NCI-H2171 (cell line): ENCODE results near the gene ZC3H7A.
"Not testable (repeated sequence)": the region's sequence is repeated elsewhere in the genome, so short reads cannot be mapped to it uniquely, and the experiment has no call there.

Experiments used
- DNase-seq: peaks from one replicate; lab custom pipeline; 2025; lab: John Stamatoyannopoulos, UW

The ZC3H7A gene

DNA sequence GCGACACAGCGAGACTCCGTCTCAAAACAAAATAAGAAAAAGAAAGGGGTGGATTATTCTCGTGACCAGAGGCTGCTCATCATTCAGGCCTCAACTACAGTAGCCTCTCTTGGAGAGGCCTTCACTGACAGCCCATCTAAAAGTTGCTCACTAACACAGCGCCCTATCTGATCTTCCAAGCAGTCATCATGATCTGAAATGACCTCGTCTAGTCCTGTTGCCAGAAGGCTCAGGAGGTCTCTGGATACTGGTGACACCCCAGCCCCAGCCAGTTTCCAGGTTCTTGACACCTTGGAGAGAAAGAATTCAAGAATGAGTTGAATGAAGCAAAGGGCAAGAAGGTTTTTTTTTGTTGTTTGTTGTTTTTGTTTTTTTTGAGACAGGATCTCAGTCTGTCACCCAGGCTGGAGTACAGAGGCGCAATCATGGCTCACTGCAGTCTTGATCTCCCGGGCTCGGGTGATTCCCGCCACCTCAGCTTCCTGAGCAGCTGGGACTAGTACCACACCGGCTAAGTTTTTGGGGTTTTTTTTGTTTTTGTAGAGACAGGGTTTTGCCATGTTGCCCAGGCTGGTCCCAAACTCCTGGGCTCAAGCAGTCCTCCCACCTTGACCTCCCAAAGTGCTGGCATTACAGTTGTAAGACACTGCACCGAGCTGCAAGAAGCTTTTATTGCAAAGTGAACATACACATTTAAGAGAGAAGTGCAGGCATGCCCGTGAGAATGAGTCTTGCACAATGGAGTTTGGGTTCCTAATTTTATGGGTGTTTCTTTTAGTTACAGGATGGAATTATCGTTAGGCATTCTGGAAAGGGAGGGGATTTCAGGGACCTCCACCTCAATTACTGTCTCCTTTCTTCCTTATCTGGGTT lies 2.7 kb upstream of the ZC3H7A start:
- no peak for DNase-seq

DNA sequence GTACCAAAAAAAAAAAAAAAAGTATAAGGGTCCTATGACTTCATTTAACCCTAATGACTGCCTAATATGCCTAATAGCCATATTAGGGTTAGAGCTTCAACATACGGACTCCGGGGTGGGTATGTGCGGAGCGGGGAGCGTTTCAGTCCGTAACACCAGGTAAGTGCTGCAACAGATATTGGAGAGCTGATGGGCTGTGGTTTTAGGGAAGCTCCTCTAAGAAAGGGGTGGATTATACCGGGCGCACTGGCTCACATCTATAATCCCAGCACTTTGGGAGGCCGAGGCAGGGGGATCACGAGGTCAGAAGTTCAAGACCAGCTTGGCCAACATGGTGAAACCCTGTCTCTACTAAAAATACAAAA lies 1.9 kb upstream of the ZC3H7A start:
- no peak for DNase-seq

DNA sequence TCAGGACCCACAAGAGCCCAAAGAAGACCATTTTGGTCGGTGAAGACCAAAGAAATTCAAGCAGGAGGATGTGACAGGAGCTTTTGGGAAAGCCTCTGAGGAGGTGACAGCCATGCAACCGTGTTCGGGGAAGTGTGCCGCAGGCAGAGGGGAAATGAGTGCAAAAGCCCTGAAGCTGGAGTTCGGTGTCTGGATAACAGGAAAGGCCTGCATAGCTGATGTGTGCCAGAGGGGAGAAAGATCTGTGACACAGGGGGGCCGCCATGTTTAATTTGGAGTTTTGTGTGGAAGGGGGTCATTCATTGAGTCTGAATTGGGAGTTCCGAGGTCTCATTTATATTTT lies 870 bp upstream of the ZC3H7A start:
- no peak for DNase-seq

DNA sequence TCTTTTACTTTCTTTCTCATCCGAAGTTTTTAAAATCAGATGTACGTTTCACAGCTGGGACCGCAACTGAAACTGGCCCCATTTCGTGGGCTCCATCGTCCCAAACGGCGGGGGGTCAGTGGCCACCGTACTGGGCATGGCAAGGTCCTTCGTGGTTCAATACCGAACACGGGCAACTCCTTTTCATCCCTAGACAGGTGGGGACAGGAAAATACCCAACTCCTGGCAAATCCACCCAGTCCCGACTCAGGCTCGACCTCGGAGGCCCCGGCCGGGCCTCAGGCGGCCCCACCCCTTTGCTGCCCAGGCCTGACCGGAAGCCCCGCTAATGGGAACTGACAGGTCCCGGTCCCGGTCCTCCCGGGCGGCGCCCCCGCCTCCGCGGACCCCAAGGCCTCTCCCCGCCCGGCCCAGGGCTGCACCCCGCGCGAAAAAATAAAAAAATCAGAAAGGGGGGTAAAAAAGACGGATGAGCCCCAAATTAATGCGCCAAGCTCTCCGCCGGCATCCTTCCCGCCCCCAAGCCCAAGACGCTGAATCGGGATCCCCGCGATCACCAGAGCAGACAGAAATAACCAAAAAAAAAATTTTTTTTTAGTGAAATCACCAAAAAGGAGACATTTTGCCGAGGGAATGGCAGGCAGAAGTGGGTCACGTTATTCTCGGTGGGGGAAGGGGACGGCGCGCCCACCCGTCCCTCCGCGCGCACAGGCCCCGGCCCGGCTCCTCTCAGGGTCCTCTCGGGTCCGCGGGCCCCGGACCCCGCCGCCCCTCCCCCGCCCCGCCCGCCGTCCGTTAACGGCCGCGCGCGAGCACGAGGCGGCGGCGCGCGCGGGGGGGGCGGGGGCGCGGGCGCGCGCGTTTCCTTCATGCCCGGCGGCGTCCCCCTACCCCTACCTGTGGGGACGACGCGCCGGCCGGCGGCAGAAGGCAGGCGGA lies 562 bp downstream of the ZC3H7A start:
- DNase-seq, result no peak

DNA sequence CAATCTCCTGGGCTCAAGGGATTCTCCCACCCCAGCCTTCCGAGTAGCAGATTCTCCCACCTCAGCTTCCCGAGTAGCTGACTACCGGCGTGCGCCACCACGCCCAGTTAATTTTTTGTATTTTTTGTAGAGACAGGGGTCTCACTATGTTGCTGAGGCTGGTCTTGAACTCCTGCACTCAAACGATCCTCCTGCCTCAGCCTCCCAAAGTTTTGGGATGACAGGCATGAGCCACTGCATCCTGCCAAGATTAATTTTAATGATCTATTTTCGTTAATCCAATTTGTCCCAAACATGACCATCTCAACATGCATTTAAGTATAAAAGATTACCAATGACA lies 1.2 kb downstream of the ZC3H7A start:
- no peak for DNase-seq

DNA sequence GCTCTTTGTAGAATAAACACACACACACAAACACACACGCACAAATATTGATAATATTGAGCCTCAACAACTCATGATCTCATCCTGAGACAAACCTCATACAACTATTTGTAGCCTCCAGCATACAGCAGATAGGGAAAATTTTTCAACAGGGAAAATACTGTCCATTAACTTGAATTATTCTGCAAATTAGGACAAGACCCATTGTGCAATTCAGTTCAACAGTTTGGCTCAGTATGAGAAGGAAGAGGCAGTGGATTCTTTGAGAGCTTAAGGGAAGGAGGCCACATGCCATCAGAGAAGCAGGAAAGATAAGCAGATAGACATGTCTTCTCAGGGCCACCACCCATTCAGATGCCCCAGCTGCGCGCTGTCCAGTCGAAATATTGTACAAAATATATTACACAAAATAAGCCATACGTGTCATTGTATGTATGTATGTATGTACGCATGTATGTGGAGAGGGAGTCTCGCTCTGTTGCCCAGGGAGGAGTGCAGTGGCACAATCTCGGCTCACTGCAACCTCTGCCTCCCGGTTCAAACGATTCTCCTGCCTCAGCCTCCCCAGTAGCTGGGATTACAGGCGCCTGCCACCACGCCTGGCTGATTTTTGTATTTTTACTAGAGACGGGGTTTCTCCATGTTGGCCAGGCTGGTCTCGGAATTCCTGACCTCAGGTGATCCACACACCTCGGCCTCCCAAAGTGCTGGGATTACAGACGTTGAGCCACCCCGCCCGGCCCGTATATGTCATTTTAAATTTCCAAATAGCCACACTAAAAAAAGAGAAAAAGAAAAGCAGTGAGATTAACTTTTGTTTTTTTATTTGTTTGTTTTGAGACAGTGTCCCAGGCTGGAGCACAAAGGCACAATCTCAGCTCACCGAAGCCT lies 1.8 kb downstream of the ZC3H7A start:
- DNase-seq, result no peak

DNA sequence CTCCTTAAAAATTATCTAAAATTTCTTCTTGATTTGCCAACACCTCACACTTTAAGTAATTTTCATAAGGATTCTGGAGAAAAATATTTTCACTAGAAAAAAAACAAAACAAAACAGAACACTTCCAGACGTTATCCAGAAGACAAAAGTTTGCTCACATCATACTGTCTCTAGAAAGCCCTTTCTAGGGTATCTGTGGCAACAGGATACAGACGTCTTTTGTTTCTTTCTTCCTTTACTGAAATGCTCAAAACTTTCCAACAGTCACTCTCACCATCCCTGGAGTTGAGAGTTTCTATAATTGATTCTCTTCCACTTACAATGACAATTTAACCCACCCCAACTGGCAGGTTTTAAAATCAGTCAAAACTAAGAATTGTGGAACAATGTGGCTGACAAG lies 2.6 kb downstream of the ZC3H7A start:
- DNase-seq, result no peak

DNA sequence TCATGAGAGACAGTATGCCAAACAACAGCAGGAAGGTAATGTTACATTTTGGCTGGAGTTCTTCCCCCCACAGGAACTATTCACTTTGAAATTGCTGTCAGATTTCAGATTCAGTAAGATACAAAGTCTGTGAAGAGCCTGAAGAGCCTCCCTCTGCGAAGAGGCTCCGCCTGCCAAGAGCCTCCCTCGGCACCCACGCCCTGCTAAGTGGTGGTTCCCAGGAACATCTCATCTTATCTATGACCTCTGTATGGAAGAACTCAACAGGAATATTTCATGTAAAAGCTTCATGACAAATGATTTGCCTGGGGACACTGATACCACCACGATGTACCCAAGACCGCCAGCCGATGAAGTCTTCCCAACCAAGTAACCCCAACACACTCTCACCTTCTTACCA lies 3.2 kb downstream of the ZC3H7A start:
- DNase-seq, result peak; percentile 21

DNA sequence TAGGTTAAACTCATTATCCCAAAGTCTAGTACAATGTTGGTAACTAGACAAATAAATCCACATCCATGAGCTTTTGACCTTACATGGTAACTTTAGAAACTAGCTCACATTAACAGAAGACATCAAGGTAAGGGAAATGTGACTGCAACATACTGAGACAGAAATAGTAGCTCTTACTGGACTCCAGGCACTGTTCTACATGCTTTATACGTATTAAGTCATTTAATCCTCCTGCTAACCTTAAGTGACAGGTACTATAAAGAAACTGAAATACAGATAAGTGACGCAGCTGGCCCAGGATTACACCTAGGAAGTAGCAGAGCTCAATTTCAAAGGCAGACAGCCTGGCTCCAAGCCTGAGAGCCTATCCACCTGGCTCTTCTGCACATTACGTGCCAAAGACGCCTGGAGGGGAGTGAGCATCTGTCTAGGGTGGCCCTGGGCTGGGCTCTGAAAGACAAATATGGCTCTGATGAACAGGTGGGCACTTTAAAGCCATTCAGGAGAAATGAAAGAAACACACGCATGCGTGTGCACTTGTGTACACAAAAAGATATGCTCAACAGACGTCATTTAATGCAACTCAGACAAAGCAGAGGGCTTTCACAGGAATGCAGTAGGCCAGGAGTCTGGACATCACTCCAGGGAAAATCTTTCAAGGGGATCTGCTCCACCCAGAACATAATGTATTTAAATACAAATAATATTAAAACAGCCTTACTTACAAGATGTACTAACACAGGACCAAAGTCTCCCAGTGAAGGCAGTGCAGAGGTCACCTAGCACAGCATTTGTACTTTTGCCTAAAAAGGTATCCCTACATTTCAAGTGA lies 4.4 kb downstream of the ZC3H7A start:
- peak; percentile 98 for DNase-seq

DNA sequence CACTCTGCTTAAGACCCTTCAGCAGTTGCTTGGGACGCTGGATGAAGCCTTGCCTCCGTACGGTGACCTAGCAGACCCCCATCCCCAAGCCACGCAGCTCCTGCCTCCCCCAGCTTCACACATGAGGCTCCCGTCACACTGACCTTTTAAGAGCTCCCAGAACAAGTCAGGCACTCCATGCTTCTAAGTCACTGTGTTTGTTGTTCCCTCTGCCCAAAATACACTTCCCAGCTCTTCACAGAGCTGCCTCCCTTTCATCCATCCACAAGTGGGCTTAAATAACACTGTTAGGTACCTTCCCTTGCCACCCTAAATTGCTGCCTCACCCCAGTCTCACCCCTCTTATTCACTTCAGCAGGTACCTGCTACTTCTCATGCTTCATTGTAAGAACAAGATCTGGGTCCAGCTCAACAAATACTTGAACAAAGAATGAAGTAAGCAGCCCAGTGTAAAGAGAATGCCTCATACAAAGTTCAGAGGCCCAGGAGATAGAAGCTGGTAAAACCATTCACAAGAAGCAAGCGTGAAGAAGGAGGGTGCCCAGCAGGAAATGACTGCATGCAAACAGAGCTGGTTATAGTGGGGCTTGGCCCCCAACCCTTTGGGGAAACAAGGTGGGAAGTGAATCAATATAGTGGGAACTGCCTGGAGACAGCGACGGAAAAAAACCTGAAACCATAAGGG lies 5.8 kb downstream of the ZC3H7A start:
- no peak for DNase-seq

DNA sequence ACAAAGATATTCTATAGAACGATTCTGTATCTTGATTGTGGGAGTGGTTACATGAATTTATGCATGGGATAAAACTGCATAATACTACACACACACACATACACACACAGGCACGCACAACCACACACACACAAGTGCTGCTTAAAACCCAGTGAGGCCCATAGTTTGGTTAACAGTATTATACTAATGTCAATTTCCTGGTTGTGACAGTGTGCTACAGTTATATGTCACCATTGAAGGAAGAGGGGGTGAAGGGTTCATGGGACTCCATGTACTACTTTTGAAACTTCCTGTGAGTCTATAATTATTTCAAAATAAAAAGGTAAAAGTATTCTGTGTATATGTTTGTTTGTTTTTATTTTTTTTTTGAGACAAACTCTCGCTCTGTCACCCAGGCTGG lies 8.1 kb downstream of the ZC3H7A start:
- DNase-seq, result no peak

DNA sequence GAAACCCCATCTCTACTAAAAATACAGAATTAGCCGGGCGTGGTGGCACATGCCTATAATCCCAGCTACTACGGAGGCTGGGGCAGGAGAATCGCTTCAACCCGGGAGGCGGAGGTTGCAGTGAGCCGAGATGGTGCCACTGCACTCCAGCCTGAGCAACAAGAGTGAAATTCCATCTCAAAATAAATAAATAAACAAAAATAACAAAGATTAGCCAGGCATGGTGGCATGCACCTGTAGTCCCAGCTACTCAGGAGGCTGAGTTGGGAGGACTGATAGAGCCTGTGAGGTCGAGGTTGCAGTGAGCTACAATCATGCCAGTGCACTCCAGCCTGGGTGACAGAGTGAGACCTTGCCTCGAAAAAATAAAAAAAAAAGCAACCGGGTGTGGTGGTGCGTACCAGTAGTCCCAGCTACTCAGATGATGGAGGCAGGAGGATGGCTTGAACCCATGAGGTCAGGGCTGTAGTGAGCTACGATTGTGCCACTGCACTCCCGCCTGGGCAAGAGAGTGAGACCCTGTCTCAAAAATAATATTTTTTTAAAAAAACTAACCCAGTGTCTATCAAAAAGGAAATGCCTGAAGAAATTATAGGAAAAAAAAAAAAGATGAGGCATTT lies 12.0 kb downstream of the ZC3H7A start:
- DNase-seq, result not testable (repeated sequence)

DNA sequence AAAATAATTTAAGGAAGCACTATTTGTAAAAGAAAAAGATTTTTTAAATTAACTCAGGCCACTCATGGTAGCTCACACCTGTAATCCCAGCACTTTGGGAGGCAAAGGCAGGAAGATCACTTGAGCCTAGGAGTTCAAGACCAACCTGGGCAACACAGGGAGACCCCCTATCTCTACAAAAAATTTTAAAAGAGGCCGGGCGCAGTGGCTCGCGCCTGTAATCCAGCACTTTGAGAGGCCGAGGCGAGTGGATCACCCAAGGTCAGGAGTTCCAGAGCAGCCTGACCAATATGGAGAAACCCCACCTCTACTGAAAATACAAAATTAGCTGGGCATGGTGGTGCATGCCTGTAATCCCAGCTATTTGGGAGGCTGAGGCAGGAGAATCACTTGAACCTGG lies 12.7 kb downstream of the ZC3H7A start:
- not testable (repeated sequence) for DNase-seq

DNA sequence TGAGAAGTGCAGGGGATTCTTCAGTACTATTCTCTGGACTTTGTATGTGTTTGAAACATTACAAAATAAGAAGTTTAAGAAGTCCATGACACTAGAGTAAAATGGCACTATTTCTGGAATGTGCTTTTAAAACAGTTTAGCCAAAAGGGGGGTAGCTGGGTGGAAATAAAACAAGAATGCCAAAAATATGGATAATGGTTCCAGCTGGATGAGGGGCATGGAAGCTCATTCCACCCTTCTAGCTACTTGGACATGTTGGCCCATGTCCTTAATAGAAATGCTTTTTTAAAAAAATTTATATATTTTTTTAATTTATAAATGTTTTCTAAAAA lies 13.1 kb downstream of the ZC3H7A start:
- no peak for DNase-seq

DNA sequence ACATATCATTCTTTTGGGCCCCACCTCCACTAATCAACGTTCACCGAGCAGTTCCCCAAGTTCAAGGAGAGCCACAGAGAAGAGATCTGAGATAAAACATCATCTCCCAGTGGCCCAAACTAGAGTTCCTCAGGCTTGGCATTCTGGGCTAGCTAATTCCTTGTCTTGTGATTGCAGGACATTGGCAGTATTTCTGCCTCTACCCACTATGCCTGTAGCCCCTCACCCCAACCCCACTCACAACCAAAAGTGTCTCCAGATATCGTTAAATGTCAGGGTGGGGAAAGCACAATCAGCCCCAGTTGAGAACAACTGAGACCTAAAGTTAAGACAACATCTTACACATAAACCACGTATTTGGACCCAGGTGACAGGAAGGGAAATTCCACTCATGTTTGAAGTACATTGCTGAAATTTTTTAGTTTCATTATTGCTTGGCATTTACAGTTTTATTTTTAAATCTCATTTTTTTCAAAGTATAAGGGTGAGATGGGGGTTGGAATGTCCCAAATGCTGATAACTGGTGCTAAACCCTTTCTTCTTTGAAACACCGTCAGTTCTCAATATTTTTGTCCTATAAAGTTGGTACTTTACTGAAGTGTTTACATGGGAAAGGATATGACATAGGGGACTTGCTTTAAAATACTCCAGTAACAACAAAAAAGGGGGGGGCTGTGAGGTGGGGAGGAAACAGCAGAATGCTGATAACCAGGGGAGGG lies 13.6 kb downstream of the ZC3H7A start:
- no peak for DNase-seq

DNA sequence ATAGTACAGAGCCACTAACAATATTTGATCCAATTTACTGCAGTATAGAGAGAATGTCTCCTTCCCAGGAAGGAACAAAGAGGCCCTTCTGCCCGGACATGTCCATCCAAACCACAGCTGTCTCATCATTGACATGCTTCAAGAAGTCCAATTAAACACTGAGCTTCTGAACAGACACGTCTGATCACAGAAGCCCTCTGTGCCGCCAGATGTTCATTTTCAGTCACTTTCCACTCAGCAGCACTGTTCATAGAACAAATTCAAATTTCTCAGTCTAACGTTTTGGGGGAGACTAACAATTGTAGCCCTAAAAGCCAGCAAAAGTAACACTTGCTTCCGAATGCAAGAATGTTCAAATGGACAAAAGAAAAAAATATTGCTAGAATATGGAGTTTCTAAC lies 15.3 kb downstream of the ZC3H7A start:
- peak; percentile 78 for DNase-seq

DNA sequence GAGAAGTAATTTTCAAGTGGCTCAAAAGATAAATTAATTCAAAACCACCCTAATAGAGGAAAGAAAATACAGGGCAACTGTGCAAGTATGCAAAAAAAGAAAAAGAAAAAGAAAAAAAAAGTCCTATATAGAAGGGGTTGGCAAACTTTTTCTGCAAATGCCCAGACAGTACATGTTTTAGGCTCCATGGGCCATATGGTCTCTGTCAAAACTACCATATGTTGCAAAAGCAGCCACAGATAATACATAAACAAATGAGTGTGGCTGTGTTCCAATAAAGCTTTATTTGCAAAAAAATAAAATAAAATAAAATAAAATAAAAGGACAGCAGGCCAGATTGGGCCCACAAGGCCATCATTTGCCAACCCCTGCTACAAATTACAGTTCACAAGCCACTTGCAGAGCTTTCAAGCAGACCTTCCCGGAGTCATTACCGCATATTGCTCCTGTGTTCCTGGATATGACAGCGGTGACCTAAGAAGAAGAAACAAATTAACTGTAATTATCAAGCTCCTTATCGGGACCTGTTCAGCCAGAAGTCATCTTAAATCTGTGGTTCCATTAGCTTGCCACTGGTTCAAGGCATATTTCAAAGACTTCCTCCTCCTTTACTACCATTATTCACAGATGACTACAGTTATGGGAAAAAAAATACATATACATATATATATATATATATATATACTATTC lies 15.9 kb downstream of the ZC3H7A start:
- peak; percentile 66 for DNase-seq

DNA sequence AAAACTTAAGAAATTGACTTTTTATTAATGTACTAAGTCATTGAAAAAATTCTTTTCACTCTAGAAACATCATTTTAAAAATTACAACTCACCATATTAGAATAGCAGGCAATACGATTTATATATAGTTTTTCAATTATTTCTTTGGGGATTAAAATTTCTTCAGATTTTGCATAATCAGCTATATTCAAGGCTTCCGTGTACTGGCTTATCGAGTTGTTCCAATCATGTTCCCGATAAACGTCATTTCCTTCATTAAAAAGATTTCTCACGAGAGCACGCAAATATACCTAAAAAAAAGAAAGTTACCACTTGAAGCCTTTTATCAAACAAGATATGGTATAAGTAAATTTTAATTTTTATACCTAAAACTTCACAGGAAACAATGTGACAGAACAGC lies 18.0 kb downstream of the ZC3H7A start:
- DNase-seq, result no peak

DNA sequence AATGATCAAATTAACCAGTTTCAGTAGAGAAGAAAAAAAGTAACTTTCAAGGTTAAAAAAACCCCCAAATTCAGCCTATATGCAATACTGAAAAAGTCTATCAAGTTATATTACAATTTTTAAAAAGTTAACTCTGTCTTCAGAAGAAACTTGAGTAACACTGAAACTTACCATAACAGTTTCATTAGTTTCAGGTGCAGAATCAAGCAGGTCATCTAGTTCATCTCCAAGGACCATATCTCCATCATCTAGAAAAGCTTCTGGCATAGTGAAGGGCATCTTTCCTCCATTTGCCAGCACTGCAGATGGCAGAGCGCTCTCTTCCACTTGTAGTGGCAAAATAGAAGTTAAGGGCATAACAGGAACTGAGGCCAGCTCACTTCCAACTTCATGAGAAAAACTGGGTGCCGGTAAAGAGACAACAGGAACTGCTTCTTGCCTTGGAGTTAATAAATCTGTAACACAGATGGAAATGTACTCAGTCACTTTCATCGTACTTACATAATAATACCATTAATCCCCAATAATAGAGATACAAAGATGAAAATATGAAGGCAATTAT lies 22.9 kb downstream of the ZC3H7A start:
- DNase-seq, result no peak
